GM12864 (cell line): ENCODE results near the gene SPON1.

ENCODE experiments used
- DNase-seq: peaks from one replicate; pipeline ENCODE4 v3.0.0-alpha.2; 2011; ENCODE audit warnings: low read depth
- H3K4me3 ChIP-seq: 2 replicates; pipeline ENCODE4 v1.5.1; 2011; ENCODE audit warnings: mild to moderate bottlenecking, low read depth, low read length, control low read depth
- TF ChIP-seq, protein P1 (sequence below): IDR thresholded peaks from 2 replicates; pipeline ENCODE4 v1.5.1; 2011; ENCODE audit warnings: low read depth, mild to moderate bottlenecking, moderate library complexity, low read length, control low read depth, inconsistent platforms; ENCODE audit errors: missing control alignments

Gene SPON1

DNA sequence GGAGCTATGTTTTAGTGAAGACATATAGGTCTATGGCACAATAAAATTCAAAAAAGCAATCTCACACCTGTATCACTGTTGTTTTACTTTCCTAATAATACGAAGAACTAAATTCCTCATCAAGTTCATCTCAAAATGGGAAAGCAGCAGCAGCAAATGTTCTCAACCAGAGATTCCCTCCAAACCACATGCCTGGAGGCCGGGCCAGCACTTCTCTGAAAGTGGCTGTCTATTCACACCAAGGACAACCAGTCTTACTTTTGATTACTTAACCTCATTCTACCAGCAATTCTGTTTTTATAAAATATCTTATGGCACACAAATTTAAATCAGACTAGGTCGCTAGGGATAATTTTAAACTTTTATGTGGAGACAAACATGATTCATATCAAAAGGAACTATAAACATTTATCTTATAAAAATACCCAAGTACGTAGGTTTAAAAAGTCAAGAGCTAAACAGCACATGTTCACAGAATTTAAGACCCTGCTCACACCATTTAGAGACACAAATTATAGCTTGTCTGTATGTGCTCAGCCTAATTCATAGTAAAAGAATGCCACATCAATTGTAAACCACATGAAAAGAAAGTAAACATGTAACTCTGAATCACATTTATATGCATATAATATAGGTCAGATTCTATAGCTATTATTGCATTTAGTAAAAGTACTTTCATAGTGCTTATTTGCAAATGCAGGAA is 350.4 kb downstream of the SPON1 start:
- TF ChIP-seq, protein P1, sequence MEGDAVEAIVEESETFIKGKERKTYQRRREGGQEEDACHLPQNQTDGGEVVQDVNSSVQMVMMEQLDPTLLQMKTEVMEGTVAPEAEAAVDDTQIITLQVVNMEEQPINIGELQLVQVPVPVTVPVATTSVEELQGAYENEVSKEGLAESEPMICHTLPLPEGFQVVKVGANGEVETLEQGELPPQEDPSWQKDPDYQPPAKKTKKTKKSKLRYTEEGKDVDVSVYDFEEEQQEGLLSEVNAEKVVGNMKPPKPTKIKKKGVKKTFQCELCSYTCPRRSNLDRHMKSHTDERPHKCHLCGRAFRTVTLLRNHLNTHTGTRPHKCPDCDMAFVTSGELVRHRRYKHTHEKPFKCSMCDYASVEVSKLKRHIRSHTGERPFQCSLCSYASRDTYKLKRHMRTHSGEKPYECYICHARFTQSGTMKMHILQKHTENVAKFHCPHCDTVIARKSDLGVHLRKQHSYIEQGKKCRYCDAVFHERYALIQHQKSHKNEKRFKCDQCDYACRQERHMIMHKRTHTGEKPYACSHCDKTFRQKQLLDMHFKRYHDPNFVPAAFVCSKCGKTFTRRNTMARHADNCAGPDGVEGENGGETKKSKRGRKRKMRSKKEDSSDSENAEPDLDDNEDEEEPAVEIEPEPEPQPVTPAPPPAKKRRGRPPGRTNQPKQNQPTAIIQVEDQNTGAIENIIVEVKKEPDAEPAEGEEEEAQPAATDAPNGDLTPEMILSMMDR = no peak
- DNase-seq = no peak
- H3K4me3 ChIP-seq = no peak overlapping the region; the same call in 1 of the 2 replicates

- H3K4me3 ChIP-seq = no peak overlapping the region
- no peak for DNase-seq
- TF ChIP-seq, protein P1 = no peak
Measured at GRCh38 chr11:14314127-14314526, 351.6 kb downstream of the SPON1 start.

GRCh38 chr11:14315130-14315529 is 352.6 kb downstream of the SPON1 start:
- no peak overlapping the region for H3K4me3 ChIP-seq
- TF ChIP-seq, protein P1 = no peak
- no peak for DNase-seq
